ENCODE results near the gene C1QL4.

GRCh38 chr12:49345825-49346658, 9.1 kb upstream of the C1QL4 start:
- no peak for TF ChIP-seq YY1 (IDR thresholded peaks at IDR 0.05; ENCODE audit: insufficient read depth, insufficient read length)
- TF ChIP-seq ZNF274 (IDR thresholded peaks at IDR 0.05; ENCODE audit: low read depth, low read length) = no peak
- TF ChIP-seq SUZ12 (IDR thresholded peaks at IDR 0.05; ENCODE audit: extremely low read depth, insufficient read depth, insufficient read length) = no peak

Data from NT2/D1 (cell line).